ENCODE measurements around the gene NECAB2.

Gene NECAB2

DNA sequence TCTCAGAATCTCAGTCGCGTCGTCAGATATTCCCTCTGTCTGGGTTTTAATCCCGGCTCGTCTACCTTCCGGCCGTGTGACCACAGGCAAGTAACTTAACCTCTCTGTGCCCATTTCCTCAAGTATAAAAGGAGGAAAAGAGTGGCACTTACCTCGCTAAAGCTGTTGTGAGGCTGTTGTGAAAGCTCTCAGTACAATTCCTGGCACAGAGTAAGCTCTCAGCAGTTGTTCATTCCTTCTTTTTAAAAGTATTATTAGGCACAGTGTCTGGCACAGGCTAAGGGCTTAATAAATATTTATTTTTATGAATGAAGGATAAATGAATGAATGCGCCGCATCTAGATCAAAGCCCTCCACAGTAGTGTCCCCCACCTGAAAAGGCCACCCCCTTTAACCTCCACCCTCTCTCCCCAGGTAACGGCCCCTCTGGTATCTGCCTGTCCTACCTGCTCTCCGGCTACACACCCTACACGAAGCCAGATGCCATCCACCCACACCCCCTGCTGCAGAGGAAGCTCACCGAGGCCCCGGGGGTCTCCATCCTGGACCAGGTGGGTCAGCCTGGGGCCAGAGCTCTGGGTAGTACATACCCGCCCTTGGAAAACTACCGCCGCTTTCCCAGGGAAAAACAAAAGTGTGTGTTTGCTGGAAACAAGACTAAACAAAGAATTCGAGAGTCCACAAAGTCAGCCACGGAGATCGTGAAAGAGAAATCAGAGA lies 9.0 kb upstream of the NECAB2 start:
- Histone ChIP-seq H3K4me2 (ENCODE audit: low read length) (no peak overlapping the region), H2BK12ac (ENCODE audit: low read length) (no peak overlapping the region), H3K14ac (ENCODE audit: low read length) (no peak overlapping the region), H4K12ac (ENCODE audit: low read depth, low read length) (no peak overlapping the region), H3K4ac (ENCODE audit: low read depth, low read length) (no peak overlapping the region), H3K79me2 (ENCODE audit: control insufficient read depth, insufficient read depth, low read length, poor library complexity) (no peaks in the 10 kb centered on the region), H3K36me3 (ENCODE audit: control insufficient read depth in 1 of 2, insufficient read depth in 2 of 2, low read length in 2 of 2) (no peaks in the 10 kb centered on the region), H4K8ac (ENCODE audit: low read depth, low read length) (no peak overlapping the region), H3K9me3 (ENCODE audit: insufficient read depth, low read depth, low read length) (no peaks in the 10 kb centered on the region), H2BK5ac (ENCODE audit: low read depth, low read length, poor library complexity) (no peak overlapping the region), H2AFZ (ENCODE audit: insufficient read depth, low read length, poor library complexity) (no peak overlapping the region), H3K23ac (ENCODE audit: low read length) (no peak overlapping the region), H3K18ac (ENCODE audit: low read length) (no peak overlapping the region), H3K4me3 (ENCODE audit: low read depth, low read length) (no peak overlapping the region), H3K27me3 (ENCODE audit: insufficient read depth, low read length) (no peaks in the 10 kb centered on the region), H4K91ac (ENCODE audit: low read depth, low read length) (no peak overlapping the region), H3K9ac (ENCODE audit: low read length) (no peak overlapping the region), H2BK120ac (ENCODE audit: insufficient read depth, low read length, poor library complexity) (no peak overlapping the region), H3K4me1 (ENCODE audit: control insufficient read depth in 1 of 2, insufficient read depth in 2 of 2, low read length in 2 of 2) (peaks cover 5 to 7% of the 10 kb centered on the region in 2 experiments), H2AK5ac (ENCODE audit: low read length) (no peak overlapping the region), H3K79me1 (ENCODE audit: low read length) (no peaks in the 10 kb centered on the region), H3K27ac (ENCODE audit: low read depth, low read length) (no peak overlapping the region)
- WGBS (ENCODE audit: extremely low coverage, insufficient coverage, insufficient read length): no CpG with 5 or more reads among the region's 21 CpGs
- DNase-seq: peak; percentile 6 to 21

DNA sequence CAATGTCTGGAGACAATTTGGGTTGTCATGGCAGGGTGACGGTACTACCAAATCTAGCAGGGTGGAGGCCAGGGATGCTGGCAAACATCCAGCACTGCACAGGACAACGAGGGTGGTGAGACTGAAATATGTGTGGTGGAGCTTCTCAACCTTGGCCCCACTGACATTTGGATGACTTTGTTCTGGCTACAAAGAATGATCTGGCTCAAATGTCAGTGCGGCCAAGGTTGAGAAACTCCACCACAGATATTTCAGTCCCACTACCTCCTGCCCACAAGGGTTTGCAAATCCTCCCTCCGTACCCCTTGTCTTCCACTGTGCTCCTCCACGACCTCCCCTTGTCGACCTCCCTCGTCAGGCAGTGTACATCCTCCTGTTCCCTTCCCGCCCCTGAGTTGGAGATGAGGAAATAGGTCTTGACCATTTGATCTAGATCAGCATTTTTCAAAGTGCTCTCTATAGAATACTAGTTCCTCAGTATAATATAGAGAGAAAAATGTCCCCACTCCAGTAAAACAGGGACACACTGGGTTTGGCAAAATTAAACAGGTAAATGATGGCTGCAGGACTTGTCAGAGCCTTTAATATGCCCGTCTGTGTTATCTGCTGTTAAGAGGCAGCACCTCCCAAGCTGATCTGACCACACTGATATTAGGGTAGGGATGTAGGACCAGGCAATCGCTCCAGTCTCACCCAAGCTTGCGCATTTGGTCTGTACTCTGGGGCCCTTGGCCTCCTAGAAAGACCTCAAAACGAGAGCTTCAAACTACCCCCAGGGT lies 8.2 kb upstream of the NECAB2 start:
- Histone ChIP-seq H3K79me2 (ENCODE audit: control insufficient read depth, insufficient read depth, low read length, poor library complexity) (no peaks in the 10 kb centered on the region), H3K27ac (ENCODE audit: low read depth, low read length) (no peak overlapping the region)
- WGBS (ENCODE audit: extremely low coverage, insufficient coverage, insufficient read length): no CpG with 5 or more reads among the region's 12 CpGs

DNA sequence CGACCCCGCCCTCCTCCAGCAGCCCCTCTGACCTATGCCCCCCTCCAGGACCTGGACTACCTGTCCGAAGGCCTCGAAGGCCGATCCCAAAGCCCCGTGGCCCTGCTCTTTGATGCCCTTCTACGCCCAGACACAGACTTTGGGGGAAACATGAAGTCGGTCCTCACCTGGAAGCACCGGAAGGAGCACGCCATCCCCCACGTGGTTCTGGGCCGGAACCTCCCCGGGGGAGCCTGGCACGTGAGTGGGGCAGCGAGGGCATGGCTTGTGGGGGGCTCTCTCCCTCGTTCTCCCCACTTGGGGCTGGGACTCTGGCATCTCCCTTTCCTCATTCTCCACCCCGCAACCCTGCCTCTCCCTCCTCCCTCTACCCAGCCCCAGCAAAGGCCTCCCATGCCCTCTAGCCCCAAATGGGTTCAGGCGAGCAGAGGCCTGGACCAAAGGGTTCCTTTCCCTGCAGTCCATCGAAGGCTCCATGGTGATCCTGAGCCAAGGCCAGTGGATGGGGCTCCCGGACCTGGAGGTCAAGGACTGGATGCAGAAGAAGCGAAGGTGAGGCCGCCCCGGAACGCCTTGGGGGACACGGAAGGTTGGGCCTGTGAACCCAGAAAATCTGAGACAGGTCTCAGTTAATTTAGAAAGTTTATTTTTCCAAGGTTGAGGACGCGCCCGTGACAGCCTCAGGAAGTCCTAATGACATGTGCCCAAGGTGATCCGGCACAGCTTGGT lies 7.4 kb upstream of the NECAB2 start:
- H2BK12ac ChIP-seq (ENCODE audit: low read length): no peak overlapping the region
- no peak overlapping the region for H4K8ac ChIP-seq (ENCODE audit: low read depth, low read length)
- H3K18ac ChIP-seq (ENCODE audit: low read length): no peak overlapping the region
- no peak overlapping the region for H4K12ac ChIP-seq (ENCODE audit: low read depth, low read length)
- H3K4ac ChIP-seq (ENCODE audit: low read depth, low read length): no peak overlapping the region
- H2AK5ac ChIP-seq (ENCODE audit: low read length): no peak overlapping the region
- H2AFZ ChIP-seq (ENCODE audit: insufficient read depth, low read length, poor library complexity): no peak overlapping the region
- H2BK120ac ChIP-seq (ENCODE audit: insufficient read depth, low read length, poor library complexity): no peak overlapping the region
- H4K91ac ChIP-seq (ENCODE audit: low read depth, low read length): no peak overlapping the region
- no peak overlapping the region for H3K9ac ChIP-seq (ENCODE audit: low read length)
- H3K4me3 ChIP-seq (ENCODE audit: low read depth, low read length): no peak overlapping the region
- DNase-seq: no peak
- H2BK5ac ChIP-seq (ENCODE audit: low read depth, low read length, poor library complexity): no peak overlapping the region
- no peaks in the 10 kb centered on the region for H3K27me3 ChIP-seq (ENCODE audit: insufficient read depth, low read length)
- no peak overlapping the region for H3K14ac ChIP-seq (ENCODE audit: low read length)
- no peaks in the 10 kb centered on the region for H3K4me1 ChIP-seq (ENCODE audit: control insufficient read depth in 1 of 2, insufficient read depth in 2 of 2, low read length in 2 of 2)
- H3K27ac ChIP-seq (ENCODE audit: low read depth, low read length): no peak overlapping the region
- no peak overlapping the region for H3K23ac ChIP-seq (ENCODE audit: low read length)
- no peaks in the 10 kb centered on the region for H3K79me1 ChIP-seq (ENCODE audit: low read length)
- no peaks in the 10 kb centered on the region for H3K9me3 ChIP-seq (ENCODE audit: insufficient read depth, low read depth, low read length)
- no peaks in the 10 kb centered on the region for H3K36me3 ChIP-seq (ENCODE audit: control insufficient read depth in 1 of 2, insufficient read depth in 2 of 2, low read length in 2 of 2)
- no peaks in the 10 kb centered on the region for H3K79me2 ChIP-seq (ENCODE audit: control insufficient read depth, insufficient read depth, low read length, poor library complexity)
- WGBS (ENCODE audit: extremely low coverage, insufficient coverage, insufficient read length): no CpG with 5 or more reads among the region's 29 CpGs
- no peak overlapping the region for H3K4me2 ChIP-seq (ENCODE audit: low read length)

More for the DNA sequence above, 8.2 kb upstream of the NECAB2 start:
- Histone ChIP-seq H3K18ac (ENCODE audit: low read length) (no peak overlapping the region), H3K79me1 (ENCODE audit: low read length) (no peaks in the 10 kb centered on the region), H3K9ac (ENCODE audit: low read length) (no peak overlapping the region), H3K4me3 (ENCODE audit: low read depth, low read length) (no peak overlapping the region), H2BK12ac (ENCODE audit: low read length) (no peak overlapping the region), H3K9me3 (ENCODE audit: insufficient read depth, low read depth, low read length) (no peaks in the 10 kb centered on the region), H4K91ac (ENCODE audit: low read depth, low read length) (no peak overlapping the region), H2AK5ac (ENCODE audit: low read length) (no peak overlapping the region), H2BK5ac (ENCODE audit: low read depth, low read length, poor library complexity) (no peak overlapping the region), H4K8ac (ENCODE audit: low read depth, low read length) (no peak overlapping the region), H3K36me3 (ENCODE audit: control insufficient read depth in 1 of 2, insufficient read depth in 2 of 2, low read length in 2 of 2) (no peaks in the 10 kb centered on the region), H3K4ac (ENCODE audit: low read depth, low read length) (no peak overlapping the region), H3K27me3 (ENCODE audit: insufficient read depth, low read length) (no peaks in the 10 kb centered on the region), H2AFZ (ENCODE audit: insufficient read depth, low read length, poor library complexity) (no peak overlapping the region), H4K12ac (ENCODE audit: low read depth, low read length) (no peak overlapping the region), H3K14ac (ENCODE audit: low read length) (no peak overlapping the region), H3K4me2 (ENCODE audit: low read length) (no peak overlapping the region), H2BK120ac (ENCODE audit: insufficient read depth, low read length, poor library complexity) (no peak overlapping the region), H3K23ac (ENCODE audit: low read length) (no peak overlapping the region), H3K4me1 (ENCODE audit: control insufficient read depth in 1 of 2, insufficient read depth in 2 of 2, low read length in 2 of 2) (peaks cover 1% of the 10 kb centered on the region in 2 experiments)
- no peak for DNase-seq

DNA sequence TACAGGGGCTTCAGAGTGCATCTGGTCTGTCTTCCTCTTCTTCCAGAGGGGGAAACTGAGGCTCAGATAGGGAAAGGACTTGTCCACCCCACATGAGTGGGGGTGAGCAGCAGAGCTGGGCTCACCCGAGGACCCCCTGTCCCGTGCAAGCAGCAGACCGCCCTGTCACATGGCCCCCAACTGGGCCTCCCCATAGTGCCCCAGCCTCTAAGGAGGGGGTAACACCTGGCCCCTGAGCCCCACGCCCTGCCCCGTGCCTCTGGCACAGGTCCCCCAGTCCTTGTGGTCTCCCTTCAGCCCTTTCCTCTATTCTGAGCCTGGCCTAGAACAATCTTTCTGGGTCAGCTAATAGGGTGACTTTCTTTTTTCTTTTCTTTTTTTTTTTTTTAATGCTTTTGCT lies 6.5 kb upstream of the NECAB2 start:
- no peak overlapping the region for H3K23ac ChIP-seq (ENCODE audit: low read length)
- no peak overlapping the region for H2BK12ac ChIP-seq (ENCODE audit: low read length)
- no peak overlapping the region for H3K14ac ChIP-seq (ENCODE audit: low read length)
- no peaks in the 10 kb centered on the region for H3K79me2 ChIP-seq (ENCODE audit: control insufficient read depth, insufficient read depth, low read length, poor library complexity)
- no peaks in the 10 kb centered on the region for H3K27me3 ChIP-seq (ENCODE audit: insufficient read depth, low read length)
- no peak overlapping the region for H2AK5ac ChIP-seq (ENCODE audit: low read length)
- no peaks in the 10 kb centered on the region for H3K9me3 ChIP-seq (ENCODE audit: insufficient read depth, low read depth, low read length)
- DNase-seq: no peak
- H3K4me1 ChIP-seq (ENCODE audit: control insufficient read depth in 1 of 2, insufficient read depth in 2 of 2, low read length in 2 of 2): no peaks in the 10 kb centered on the region
- H3K18ac ChIP-seq (ENCODE audit: low read length): no peak overlapping the region
- no peak overlapping the region for H2AFZ ChIP-seq (ENCODE audit: insufficient read depth, low read length, poor library complexity)
- H3K4ac ChIP-seq (ENCODE audit: low read depth, low read length): no peak overlapping the region
- no peaks in the 10 kb centered on the region for H3K79me1 ChIP-seq (ENCODE audit: low read length)
- H4K12ac ChIP-seq (ENCODE audit: low read depth, low read length): no peak overlapping the region
- H2BK120ac ChIP-seq (ENCODE audit: insufficient read depth, low read length, poor library complexity): no peak overlapping the region
- H3K4me2 ChIP-seq (ENCODE audit: low read length): no peak overlapping the region
- H4K91ac ChIP-seq (ENCODE audit: low read depth, low read length): no peak overlapping the region
- no peak overlapping the region for H3K4me3 ChIP-seq (ENCODE audit: low read depth, low read length)
- no peak overlapping the region for H3K9ac ChIP-seq (ENCODE audit: low read length)
- H4K8ac ChIP-seq (ENCODE audit: low read depth, low read length): no peak overlapping the region
- H2BK5ac ChIP-seq (ENCODE audit: low read depth, low read length, poor library complexity): no peak overlapping the region
- H3K36me3 ChIP-seq (ENCODE audit: control insufficient read depth in 1 of 2, insufficient read depth in 2 of 2, low read length in 2 of 2): no peaks in the 10 kb centered on the region
- H3K27ac ChIP-seq (ENCODE audit: low read depth, low read length): no peak overlapping the region
- WGBS (ENCODE audit: extremely low coverage, insufficient coverage, insufficient read length): no CpG with 5 or more reads among the region's 5 CpGs

Measured in trophoblast cell (in vitro differentiated cells and primary cell).